Purkinje cell (primary cell): ENCODE results near the gene RASL10A. TPM values are rescaled to one million over a fixed set of nuclear protein-coding genes. Genes with fewer than 3 reads are reported as not detected.

Source experiments
- polyA plus RNA-seq: library from polyadenylated mRNA; unstranded; fragments of >200 nt; fragmentation: Nextera tagmentation; gene quantifications from 2 replicates; pipeline ENCODE4 v1.2.1, GENCODE V29; 2014

The RASL10A gene
- polyA plus RNA-seq, result 9.5 TPM in 1 of 2 replicates, not detected in the other

DNA sequence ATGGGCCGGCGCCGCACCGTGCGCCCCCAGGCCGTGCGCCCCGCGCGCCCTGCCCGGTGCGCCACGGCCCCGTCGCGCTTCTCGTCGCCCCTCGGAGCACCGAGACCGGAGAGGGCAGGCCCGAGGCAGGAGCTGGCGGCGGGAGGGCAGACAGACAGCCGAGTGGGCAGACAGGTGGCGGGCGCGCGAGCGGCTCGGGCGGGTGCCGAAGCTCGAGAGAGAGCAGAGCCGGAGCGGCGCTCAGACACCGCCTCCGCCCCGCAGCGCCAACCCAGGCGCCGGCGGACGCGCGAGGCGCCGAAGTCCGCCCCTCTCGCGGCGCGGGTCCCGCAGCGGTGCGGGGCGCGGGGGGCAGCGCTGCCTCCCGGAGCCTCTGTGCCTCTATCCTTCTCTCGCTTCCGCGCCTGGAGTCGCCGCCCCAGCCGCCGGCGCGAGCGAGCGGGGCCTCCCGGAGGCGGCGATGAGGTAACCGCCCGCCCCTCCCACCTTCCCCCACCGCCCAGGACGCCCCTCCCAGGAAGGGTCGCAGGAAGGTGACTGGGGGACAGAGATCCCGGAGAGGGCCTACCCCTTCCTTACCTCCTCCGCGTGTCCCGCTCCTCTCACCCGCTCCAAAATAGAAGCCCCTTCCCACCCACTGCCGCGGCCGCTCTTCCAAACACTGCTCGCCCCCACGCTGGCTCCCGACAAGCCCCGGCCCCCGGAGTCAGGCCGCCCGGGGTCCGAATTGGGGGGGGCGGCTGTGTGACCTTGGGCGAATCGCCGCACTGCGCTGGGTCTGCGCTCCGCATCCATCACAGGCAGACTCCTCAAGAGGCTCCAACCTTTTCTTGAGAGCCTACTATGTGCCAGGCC is at the start of gene RASL10A:
Gene RASL10A (minus strand): TSS at position 412 of the 855 bp plus-strand sequence. CDS start 451 bp downstream, outside the sequence.

DNA sequence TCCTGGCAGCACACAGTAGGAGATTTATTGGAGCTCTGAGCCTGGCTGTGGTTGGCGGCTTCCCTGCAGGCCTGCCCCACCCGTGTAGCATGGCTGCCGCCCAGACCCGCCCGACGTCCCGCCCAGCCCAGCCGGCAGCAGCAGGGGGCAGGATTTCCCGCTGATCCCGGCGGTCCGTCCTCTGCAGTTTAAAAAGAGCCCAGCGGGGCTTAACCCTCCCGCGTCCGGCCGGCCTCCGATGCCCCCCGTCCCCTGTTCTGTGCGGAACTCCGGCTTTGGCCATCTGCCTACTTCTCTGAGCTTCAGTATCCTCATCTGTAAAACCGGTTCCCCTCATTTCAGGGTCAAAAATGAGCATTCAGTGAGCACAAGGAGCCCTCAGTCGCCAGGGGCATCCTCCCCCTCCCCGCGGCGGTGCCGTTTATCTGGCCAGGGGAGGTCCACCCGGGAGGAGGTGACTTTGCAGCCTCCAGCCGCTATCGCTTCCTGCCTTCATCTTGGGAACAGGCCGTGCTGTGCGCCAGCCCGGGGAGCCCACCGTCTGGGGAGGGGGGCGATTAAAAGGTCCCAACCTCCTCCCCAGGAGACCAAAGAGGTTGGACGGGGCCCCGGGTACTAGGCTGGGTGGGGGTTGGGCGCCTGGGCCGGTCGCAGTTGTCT is 9.2 kb downstream of the RASL10A start, which contains the start of gene GAS2L1:
Gene GAS2L1 (plus strand): TSS at position 476 of the 660 bp plus-strand sequence. CDS start 1,456 bp downstream, outside the sequence.

GRCh38 chr22:29267858-29268510 is 47.5 kb downstream of the RASL10A start, which contains the start of the genes EWSR1 and RHBDD3:
EWSR1 (plus strand) TSS chr22:29268268; CDS start chr22:29268337, 69 bp downstream.
RHBDD3 (minus strand) TSS chr22:29267981; CDS start chr22:29265626, 2,355 bp downstream.

Other genes starting within 250 kb of the RASL10A start
- gene KREMEN1, start 242.7 kb downstream of the RASL10A start, polyA plus RNA-seq, result 0.73 and 1.2 TPM in 2 replicates
- 0.98 TPM in 1 of 2 replicates, not detected in the other for gene EMID1, start 109.8 kb downstream of the RASL10A start, polyA plus RNA-seq
- 1.7 and 3.4 TPM in 2 replicates for gene RHBDD3, start 47.7 kb downstream of the RASL10A start, polyA plus RNA-seq
- gene EWSR1, start 47.4 kb downstream of the RASL10A start, polyA plus RNA-seq, result 79.8 and 106 TPM in 2 replicates
- gene GAS2L1, start 9.0 kb downstream of the RASL10A start, polyA plus RNA-seq, result 1.5 and 3.3 TPM in 2 replicates
- 9.7 and 10.2 TPM in 2 replicates for gene AP1B1, start 72.9 kb upstream of the RASL10A start, polyA plus RNA-seq
- not detected in 2 replicates for gene RFPL1, start 122.9 kb upstream of the RASL10A start, polyA plus RNA-seq
- gene NEFH, start 164.5 kb upstream of the RASL10A start, polyA plus RNA-seq, result 343 and 353 TPM in 2 replicates
- gene THOC5, start 238.1 kb upstream of the RASL10A start, polyA plus RNA-seq, result 5.8 and 15.3 TPM in 2 replicates